Activated CD8-positive, alpha-beta memory T cell treated with anti-CD3 and anti-CD28 coated beads, Interleukin-2, amount 50 U/mL, for 48 hours (primary cell): ENCODE measurements around the gene E2F4.

Experiments used
- DNase-seq: peaks from one replicate; pipeline ENCODE4 v3.0.0-alpha.2; 2020

E2F4 gene

GRCh38 chr16:67191995-67192681 lies at the start of gene E2F4:
TSS of gene E2F4 (plus strand) at chr16:67192155. CDS start at chr16:67192228, 73 bp downstream.
- DNase-seq, result peak; percentile 93

GRCh38 chr16:67142342-67142741 lies 49.6 kb upstream of the E2F4 start:
- DNase-seq, result no peak

GRCh38 chr16:67144943-67145342 lies 47.0 kb upstream of the E2F4 start:
- DNase-seq, result no peak

GRCh38 chr16:67145746-67146145 lies 46.2 kb upstream of the E2F4 start:
- no peak for DNase-seq

GRCh38 chr16:67146523-67147357 lies 45.2 kb upstream of the E2F4 start:
- no peak for DNase-seq

- DNase-seq, result no peak
Observed at GRCh38 chr16:67147437-67148140, 44.4 kb upstream of the E2F4 start.

GRCh38 chr16:67148221-67148620 lies 43.7 kb upstream of the E2F4 start:
- no peak for DNase-seq

- DNase-seq, result no peak
Observed at GRCh38 chr16:67148656-67149275, 43.2 kb upstream of the E2F4 start.

GRCh38 chr16:67149276-67150046 lies 42.5 kb upstream of the E2F4 start:
- DNase-seq, result no peak

GRCh38 chr16:67150047-67150832 lies 41.7 kb upstream of the E2F4 start:
- peak; percentile 77 for DNase-seq

GRCh38 chr16:67150833-67151396 lies 41.0 kb upstream of the E2F4 start, which contains the start of gene B3GNT9:
TSS of gene B3GNT9 (minus strand) at chr16:67150998. CDS start at chr16:67150485, 513 bp downstream.
- peak; percentile 76 for DNase-seq

GRCh38 chr16:67151431-67152097 lies 40.4 kb upstream of the E2F4 start:
- no peak for DNase-seq

GRCh38 chr16:67154578-67155294 lies 37.2 kb upstream of the E2F4 start:
- DNase-seq, result no peak

GRCh38 chr16:67155295-67156142 lies 36.4 kb upstream of the E2F4 start:
- peak; percentile 95 for DNase-seq

- DNase-seq, result no peak
Observed at GRCh38 chr16:67156143-67156844, 35.7 kb upstream of the E2F4 start.

GRCh38 chr16:67157106-67157748 lies 34.7 kb upstream of the E2F4 start:
- DNase-seq, result no peak

GRCh38 chr16:67157892-67158635 lies 33.9 kb upstream of the E2F4 start:
- no peak for DNase-seq
